ENCODE data around the gene NAE1.

Gene NAE1

DNA sequence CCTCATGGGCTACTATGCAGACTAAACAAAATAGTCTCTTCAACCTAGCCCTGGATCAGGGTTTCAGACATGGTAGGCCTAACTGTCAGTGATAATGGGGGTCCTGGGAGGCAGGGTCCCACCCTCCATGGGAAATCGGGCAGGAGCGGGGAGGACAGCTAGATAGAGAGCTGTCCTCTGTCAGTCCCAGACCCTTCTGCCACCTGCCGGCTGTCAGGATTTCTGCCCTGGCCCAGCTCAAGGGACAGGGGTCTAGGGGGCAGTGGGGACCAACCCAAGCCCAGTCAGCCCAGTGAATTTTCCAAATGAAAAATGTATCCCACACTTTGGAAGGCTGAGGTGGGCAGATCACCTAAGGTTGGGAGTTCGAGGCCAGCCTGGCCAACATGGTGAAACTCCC is 18.8 kb upstream of the NAE1 start:
- TF ChIP-seq ZFX (IDR thresholded peaks at IDR 0.05), result no peak
- TF ChIP-seq, protein P1, sequence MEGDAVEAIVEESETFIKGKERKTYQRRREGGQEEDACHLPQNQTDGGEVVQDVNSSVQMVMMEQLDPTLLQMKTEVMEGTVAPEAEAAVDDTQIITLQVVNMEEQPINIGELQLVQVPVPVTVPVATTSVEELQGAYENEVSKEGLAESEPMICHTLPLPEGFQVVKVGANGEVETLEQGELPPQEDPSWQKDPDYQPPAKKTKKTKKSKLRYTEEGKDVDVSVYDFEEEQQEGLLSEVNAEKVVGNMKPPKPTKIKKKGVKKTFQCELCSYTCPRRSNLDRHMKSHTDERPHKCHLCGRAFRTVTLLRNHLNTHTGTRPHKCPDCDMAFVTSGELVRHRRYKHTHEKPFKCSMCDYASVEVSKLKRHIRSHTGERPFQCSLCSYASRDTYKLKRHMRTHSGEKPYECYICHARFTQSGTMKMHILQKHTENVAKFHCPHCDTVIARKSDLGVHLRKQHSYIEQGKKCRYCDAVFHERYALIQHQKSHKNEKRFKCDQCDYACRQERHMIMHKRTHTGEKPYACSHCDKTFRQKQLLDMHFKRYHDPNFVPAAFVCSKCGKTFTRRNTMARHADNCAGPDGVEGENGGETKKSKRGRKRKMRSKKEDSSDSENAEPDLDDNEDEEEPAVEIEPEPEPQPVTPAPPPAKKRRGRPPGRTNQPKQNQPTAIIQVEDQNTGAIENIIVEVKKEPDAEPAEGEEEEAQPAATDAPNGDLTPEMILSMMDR (conservative IDR thresholded peaks at IDR 0.05), result no peak
- no peak overlapping the region for H3K27ac ChIP-seq

DNA sequence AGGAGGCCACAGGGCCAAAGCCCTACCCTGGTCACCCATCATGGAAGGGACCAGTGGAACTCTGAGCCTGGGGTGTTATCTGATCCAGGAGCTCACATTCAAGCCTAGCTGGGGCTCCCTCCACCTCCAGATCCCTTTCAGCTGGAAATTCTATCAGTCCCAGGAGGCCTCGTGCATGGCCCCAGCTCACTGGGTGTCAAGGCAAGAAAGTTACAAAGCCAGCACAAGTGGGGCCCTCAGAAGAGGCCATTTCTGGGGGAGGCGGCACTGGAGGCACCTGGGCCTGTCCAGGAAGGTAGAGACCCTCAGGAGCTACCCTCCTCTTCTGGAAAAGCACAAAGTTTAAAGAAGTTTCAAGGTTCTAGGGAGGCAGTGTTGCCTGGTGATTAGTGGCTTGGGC is 18.2 kb upstream of the NAE1 start:
- no peak for TF ChIP-seq ZFX (IDR thresholded peaks at IDR 0.05)
- TF ChIP-seq, protein P1 (conservative IDR thresholded peaks at IDR 0.05), result no peak
- H3K27ac ChIP-seq, result no peak overlapping the region

DNA sequence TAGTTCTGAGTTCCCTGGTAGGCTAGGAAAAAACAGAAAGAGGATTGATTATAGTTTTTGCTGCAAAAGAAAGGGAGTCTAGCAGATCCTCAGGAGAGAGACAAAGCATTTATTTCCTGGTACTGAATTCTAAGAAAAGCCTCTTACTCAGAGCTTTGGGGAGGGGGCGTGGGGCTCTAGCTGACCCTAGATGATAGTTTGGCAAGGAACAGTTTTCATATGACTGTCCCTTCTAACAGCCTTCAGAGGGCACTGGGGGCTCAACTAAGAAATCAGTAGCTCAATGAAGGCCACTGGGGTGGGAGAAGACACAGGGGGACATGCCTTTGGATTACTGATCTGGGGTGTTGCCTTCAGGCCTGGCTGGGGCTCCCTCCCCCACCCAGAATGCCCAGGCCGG is 17.4 kb upstream of the NAE1 start:
- TF ChIP-seq, protein P1 (conservative IDR thresholded peaks at IDR 0.05), result no peak
- TF ChIP-seq ZFX (IDR thresholded peaks at IDR 0.05), result no peak
- no peak overlapping the region for H3K27ac ChIP-seq

DNA sequence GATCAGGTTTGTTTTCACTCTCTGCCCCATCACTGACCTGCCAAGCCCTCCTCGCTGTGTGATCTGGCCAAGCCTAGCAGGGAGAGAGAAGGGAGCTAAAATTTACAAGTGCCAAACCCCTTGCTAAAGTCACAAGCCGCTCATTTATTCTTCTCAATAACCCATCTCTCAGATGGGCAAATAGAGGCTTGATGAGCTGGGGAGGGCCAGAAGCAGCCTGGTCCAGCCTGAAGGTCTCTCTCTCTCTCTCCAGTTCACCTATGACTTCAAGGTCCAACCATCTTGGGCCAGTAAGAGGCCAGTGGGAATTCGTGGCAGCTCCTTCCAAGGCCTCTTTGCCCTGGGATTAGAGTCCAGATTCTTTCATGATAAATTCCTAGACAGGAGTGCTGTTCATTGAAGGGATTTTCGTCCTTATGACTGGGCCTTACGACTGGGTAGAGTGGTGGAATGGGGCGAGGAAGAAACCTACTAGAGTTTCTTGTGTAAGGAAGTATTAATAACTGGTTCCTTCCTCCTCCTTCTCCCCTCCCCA is 16.8 kb upstream of the NAE1 start:
- TF ChIP-seq, protein P1 (conservative IDR thresholded peaks at IDR 0.05), result no peak
- no peak for TF ChIP-seq ZFX (IDR thresholded peaks at IDR 0.05)

GRCh38 chr16:66846831-66847230 is 16.1 kb upstream of the NAE1 start:
- no peak overlapping the region for H3K27ac ChIP-seq
- TF ChIP-seq, protein P1 (conservative IDR thresholded peaks at IDR 0.05), result no peak
- TF ChIP-seq ZFX (IDR thresholded peaks at IDR 0.05), result no peak

More for the DNA sequence above, 16.8 kb upstream of the NAE1 start:
- no peak overlapping the region for H3K27ac ChIP-seq

DNA sequence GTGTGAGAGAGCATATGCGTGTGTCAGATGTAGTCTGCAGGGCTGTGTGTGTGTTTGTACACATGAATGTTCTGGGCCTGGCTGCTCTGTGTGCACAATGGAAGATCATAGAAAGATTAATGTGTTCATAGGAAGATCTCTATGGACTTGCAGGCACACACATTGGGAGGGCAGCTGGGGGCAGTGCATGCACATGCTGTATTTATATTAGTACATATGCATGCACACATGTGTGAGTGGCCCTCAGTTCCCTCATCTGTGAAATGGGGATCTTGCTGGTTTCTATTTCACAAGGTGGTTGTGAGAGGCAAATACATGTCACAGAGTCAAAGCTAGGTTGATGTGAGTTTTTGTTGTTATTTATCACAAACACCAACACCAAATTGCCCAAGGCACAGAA is 15.5 kb upstream of the NAE1 start:
- H3K27ac ChIP-seq, result no peak overlapping the region
- TF ChIP-seq ZFX (IDR thresholded peaks at IDR 0.05), result no peak
- TF ChIP-seq, protein P1 (conservative IDR thresholded peaks at IDR 0.05), result no peak

GRCh38 chr16:66845791-66846221 is 15.0 kb upstream of the NAE1 start:
- no peak overlapping the region for H3K27ac ChIP-seq
- TF ChIP-seq, protein P1 (conservative IDR thresholded peaks at IDR 0.05), result no peak
- no peak for TF ChIP-seq ZFX (IDR thresholded peaks at IDR 0.05)

All from C4-2B (cell line).